GM18519 (cell line): ENCODE results near the gene SMIM34.
"Not testable (repeated sequence)": the region's sequence is repeated elsewhere in the genome, so short reads cannot be mapped to it uniquely, and the experiment has no call there.

Experiments used
- ATAC-seq: cut with Tn5 transposase; IDR thresholded peaks from one replicate; pipeline ENCODE4 v1.9.1; 2021; ENCODE audit warnings: mild to moderate bottlenecking, moderate library complexity; ENCODE audit not compliant: unreplicated experiment, low FRiP score

Gene SMIM34

GRCh38 chr21:34423805-34424204 is at the start of gene SMIM34:
TSS of gene SMIM34 (minus strand) at chr21:34423951. CDS start at chr21:34423839, 112 bp downstream.
- ATAC-seq = not testable (repeated sequence)

- not testable (repeated sequence) for ATAC-seq
Observed at GRCh38 chr21:34467333-34467732, 43.6 kb upstream of the SMIM34 start.

- ATAC-seq = not testable (repeated sequence)
Observed at GRCh38 chr21:34459426-34459825, 35.7 kb upstream of the SMIM34 start.

- not testable (repeated sequence) for ATAC-seq
Observed at GRCh38 chr21:34458266-34458665, 34.5 kb upstream of the SMIM34 start.

- not testable (repeated sequence) for ATAC-seq
Observed at GRCh38 chr21:34456180-34456579, 32.4 kb upstream of the SMIM34 start.

- not testable (repeated sequence) for ATAC-seq
Observed at GRCh38 chr21:34455628-34456027, 31.9 kb upstream of the SMIM34 start.

- ATAC-seq = not testable (repeated sequence)
Observed at GRCh38 chr21:34447018-34447417, 23.3 kb upstream of the SMIM34 start.

- ATAC-seq = not testable (repeated sequence)
Observed at GRCh38 chr21:34443486-34443885, 19.7 kb upstream of the SMIM34 start.

- not testable (repeated sequence) for ATAC-seq
Observed at GRCh38 chr21:34429710-34430109, 6.0 kb upstream of the SMIM34 start.

- ATAC-seq = not testable (repeated sequence)
Observed at GRCh38 chr21:34428441-34428840, 4.7 kb upstream of the SMIM34 start.

- ATAC-seq = not testable (repeated sequence)
Observed at GRCh38 chr21:34427339-34427738, 3.6 kb upstream of the SMIM34 start.

- ATAC-seq = not testable (repeated sequence)
Observed at GRCh38 chr21:34417448-34418077, 6.2 kb downstream of the SMIM34 start.

- not testable (repeated sequence) for ATAC-seq
Observed at GRCh38 chr21:34407294-34407693, 16.5 kb downstream of the SMIM34 start.

- ATAC-seq = not testable (repeated sequence)
Observed at GRCh38 chr21:34406676-34407075, 17.1 kb downstream of the SMIM34 start.

GRCh38 chr21:34406102-34406501 is 17.6 kb downstream of the SMIM34 start:
- not testable (repeated sequence) for ATAC-seq

- ATAC-seq = not testable (repeated sequence)
Observed at GRCh38 chr21:34405686-34406085, 18.1 kb downstream of the SMIM34 start.

GRCh38 chr21:34404742-34405141 is 19.0 kb downstream of the SMIM34 start:
- ATAC-seq = not testable (repeated sequence)

GRCh38 chr21:34400522-34400921 is 23.2 kb downstream of the SMIM34 start:
- ATAC-seq = not testable (repeated sequence)

GRCh38 chr21:34383724-34384415 is 39.9 kb downstream of the SMIM34 start:
- peak; percentile 81 for ATAC-seq

- ATAC-seq = not testable (repeated sequence)
Observed at GRCh38 chr21:34383138-34383537, 40.6 kb downstream of the SMIM34 start.

- ATAC-seq = peak; percentile 19
Observed at GRCh38 chr21:34375619-34375972, 48.2 kb downstream of the SMIM34 start.
